ENCODE data around the gene OR2T27. TPM values are rescaled to one million over a fixed set of nuclear protein-coding genes. Genes with fewer than 3 reads are reported as not detected.

OR2T27 gene
- total RNA-seq, 1 experiment from 2014 or later: not detected

GRCh38 chr1:248625971-248626370, 29.4 kb downstream of the OR2T27 start:
- POLR2A ChIA-PET: no interaction called here
- H3K36me3 ChIP-seq (ENCODE audit: control insufficient read depth, insufficient read depth, low read length): no peaks in the 10 kb centered on the region
- no TSS peak for BruUV-seq (replicated peaks)
- no peaks in the 10 kb centered on the region for H3K27me3 ChIP-seq (replicated peaks; ENCODE audit: control insufficient read depth, insufficient read depth, low read length)
- Mint-ChIP-seq H3K9me3 (ENCODE audit: unreplicated experiment) (no peaks in the 10 kb centered on the region), H3K4me1 (ENCODE audit: low read depth, unreplicated experiment) (no peaks in the 10 kb centered on the region), H3K27me3 (ENCODE audit: insufficient read depth, unreplicated experiment) (peaks cover 3% of the 10 kb centered on the region), H3K36me3 (ENCODE audit: insufficient read depth, unreplicated experiment) (no peaks in the 10 kb centered on the region), H3K4me3 (ENCODE audit: unreplicated experiment) (no peak overlapping the region), H3K27ac (ENCODE audit: unreplicated experiment) (no peak overlapping the region)
- H3K4me3 ChIP-seq (ENCODE audit: low read depth, low read length): no peak overlapping the region
- TF ChIP-seq CTCF (IDR thresholded peaks at IDR 0.05; ENCODE audit: insufficient read depth in 1 of 2, low read depth in 1 of 2, low read length in 1 of 2, severe bottlenecking in 1 of 2, unreplicated experiment in 1 of 2): no peak
- intact Hi-C loops (cut with micrococcal nuclease; ENCODE audit: unreplicated experiment): no loop called here
- DNase-seq: no peak
- no peaks in the 10 kb centered on the region for H3K4me1 ChIP-seq
- no peaks in the 10 kb centered on the region for H3K9me3 ChIP-seq
- CTCF ChIA-PET: interaction anchor here (0.6 kb wide), 1 partner anchor 1282 kb away, joined by 5 read pairs; no protein-coding TSS in a partner anchor

DNA sequence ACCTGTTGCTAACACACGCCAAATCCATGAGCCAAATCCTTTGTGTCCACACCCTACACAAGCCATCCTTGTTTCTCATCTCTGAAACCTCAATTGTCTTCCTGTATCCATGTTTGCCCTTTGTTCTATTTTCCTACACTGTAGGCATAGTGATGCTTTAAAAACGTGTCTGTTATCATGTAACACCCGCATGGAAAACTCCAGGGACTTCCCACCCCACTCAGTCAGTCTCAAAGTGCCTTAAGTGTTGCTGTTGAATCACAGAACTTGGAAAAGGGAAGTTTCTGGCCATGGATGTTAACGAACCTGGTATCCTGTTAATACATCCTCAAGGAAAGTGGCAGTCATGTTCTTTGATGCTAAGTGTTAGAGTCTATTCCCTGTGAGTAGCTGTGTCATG, 30.2 kb downstream of the OR2T27 start:
- no peaks in the 10 kb centered on the region for H3K27me3 ChIP-seq (replicated peaks; ENCODE audit: control insufficient read depth, insufficient read depth, low read length)
- Mint-ChIP-seq H3K27me3 (ENCODE audit: insufficient read depth, unreplicated experiment) (peaks cover 3% of the 10 kb centered on the region), H3K36me3 (ENCODE audit: insufficient read depth, unreplicated experiment) (no peaks in the 10 kb centered on the region), H3K4me1 (ENCODE audit: low read depth, unreplicated experiment) (no peaks in the 10 kb centered on the region), H3K4me3 (ENCODE audit: unreplicated experiment) (no peak overlapping the region), H3K9me3 (ENCODE audit: unreplicated experiment) (no peaks in the 10 kb centered on the region), H3K27ac (ENCODE audit: unreplicated experiment) (no peak overlapping the region)
- H3K4me3 ChIP-seq (ENCODE audit: low read depth, low read length): no peak overlapping the region
- DNase-seq: no peak
- H3K4me1 ChIP-seq: no peaks in the 10 kb centered on the region
- BruUV-seq (replicated peaks): no TSS peak
- CTCF ChIA-PET: interaction anchor here (0.6 kb wide), 1 partner anchor 1281 kb away, joined by 5 read pairs; no protein-coding TSS in a partner anchor
- TF ChIP-seq CTCF (IDR thresholded peaks at IDR 0.05; ENCODE audit: insufficient read depth in 1 of 2, low read depth in 1 of 2, low read length in 1 of 2, severe bottlenecking in 1 of 2, unreplicated experiment in 1 of 2): no peak
- POLR2A ChIA-PET: no interaction called here
- no peaks in the 10 kb centered on the region for H3K36me3 ChIP-seq (ENCODE audit: control insufficient read depth, insufficient read depth, low read length)
- intact Hi-C loops (cut with micrococcal nuclease; ENCODE audit: unreplicated experiment): no loop called here
- H3K9me3 ChIP-seq: no peaks in the 10 kb centered on the region

GRCh38 chr1:248622570-248623001, 32.7 kb downstream of the OR2T27 start:
- intact Hi-C loops (cut with micrococcal nuclease; ENCODE audit: unreplicated experiment): loop anchor here (1.0 kb wide), 2 partner anchors 65 to 185 kb away; no protein-coding TSS in a partner anchor
- H3K4me1 ChIP-seq: no peaks in the 10 kb centered on the region
- CTCF ChIA-PET: no interaction called here
- Mint-ChIP-seq H3K36me3 (ENCODE audit: insufficient read depth, unreplicated experiment) (no peaks in the 10 kb centered on the region), H3K27me3 (ENCODE audit: insufficient read depth, unreplicated experiment) (peaks cover 14% of the 10 kb centered on the region), H3K4me1 (ENCODE audit: low read depth, unreplicated experiment) (no peaks in the 10 kb centered on the region), H3K9me3 (ENCODE audit: unreplicated experiment) (no peaks in the 10 kb centered on the region), H3K4me3 (ENCODE audit: unreplicated experiment) (no peak overlapping the region), H3K27ac (ENCODE audit: unreplicated experiment) (no peak overlapping the region)
- no TSS peak for BruUV-seq (replicated peaks)
- peak in 1 of 2 experiments; percentile 51 for TF ChIP-seq CTCF (IDR thresholded peaks at IDR 0.05; ENCODE audit: insufficient read depth in 1 of 2, low read depth in 1 of 2, low read length in 1 of 2, severe bottlenecking in 1 of 2, unreplicated experiment in 1 of 2)
- H3K4me3 ChIP-seq (ENCODE audit: low read depth, low read length): no peak overlapping the region
- POLR2A ChIA-PET: no interaction called here
- no peaks in the 10 kb centered on the region for H3K36me3 ChIP-seq (ENCODE audit: control insufficient read depth, insufficient read depth, low read length)
- peak in 1 of 2 experiments; percentile 12 for DNase-seq
- H3K9me3 ChIP-seq: no peaks in the 10 kb centered on the region
- H3K27me3 ChIP-seq (replicated peaks; ENCODE audit: control insufficient read depth, insufficient read depth, low read length): no peaks in the 10 kb centered on the region

All from Caco-2 (cell line).